GM12873 (cell line): Measurements from ENCODE around the gene DOCK7.

Source experiments
- TF ChIP-seq, protein P1 (sequence below): IDR thresholded peaks from 2 replicates; pipeline ENCODE4 v1.5.1; 2012; ENCODE audit warnings: low read depth, mild to moderate bottlenecking, moderate library complexity, low read length, control low read depth; ENCODE audit not compliant: insufficient read depth; ENCODE audit errors: missing control alignments

Gene DOCK7

DNA sequence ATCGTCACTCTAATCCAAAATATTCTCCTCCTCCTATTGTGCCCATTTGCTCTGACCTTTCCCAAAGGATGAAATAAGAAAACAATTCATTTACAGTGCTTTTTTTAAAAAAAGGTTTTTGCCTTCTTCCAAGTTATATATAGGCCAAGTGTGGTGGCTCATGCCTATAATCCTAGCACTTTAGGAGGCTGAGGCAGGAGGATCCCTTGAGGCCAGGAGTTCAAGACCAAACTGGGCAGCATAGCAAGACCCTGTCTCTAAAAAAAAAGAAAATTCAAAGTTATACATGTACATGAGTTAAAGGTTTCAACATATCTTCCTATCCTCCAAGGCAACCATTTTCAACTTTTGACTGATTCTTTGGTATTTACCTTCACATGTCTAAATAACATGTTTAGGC, 261.4 kb downstream of the DOCK7 start:
- TF ChIP-seq, protein P1, sequence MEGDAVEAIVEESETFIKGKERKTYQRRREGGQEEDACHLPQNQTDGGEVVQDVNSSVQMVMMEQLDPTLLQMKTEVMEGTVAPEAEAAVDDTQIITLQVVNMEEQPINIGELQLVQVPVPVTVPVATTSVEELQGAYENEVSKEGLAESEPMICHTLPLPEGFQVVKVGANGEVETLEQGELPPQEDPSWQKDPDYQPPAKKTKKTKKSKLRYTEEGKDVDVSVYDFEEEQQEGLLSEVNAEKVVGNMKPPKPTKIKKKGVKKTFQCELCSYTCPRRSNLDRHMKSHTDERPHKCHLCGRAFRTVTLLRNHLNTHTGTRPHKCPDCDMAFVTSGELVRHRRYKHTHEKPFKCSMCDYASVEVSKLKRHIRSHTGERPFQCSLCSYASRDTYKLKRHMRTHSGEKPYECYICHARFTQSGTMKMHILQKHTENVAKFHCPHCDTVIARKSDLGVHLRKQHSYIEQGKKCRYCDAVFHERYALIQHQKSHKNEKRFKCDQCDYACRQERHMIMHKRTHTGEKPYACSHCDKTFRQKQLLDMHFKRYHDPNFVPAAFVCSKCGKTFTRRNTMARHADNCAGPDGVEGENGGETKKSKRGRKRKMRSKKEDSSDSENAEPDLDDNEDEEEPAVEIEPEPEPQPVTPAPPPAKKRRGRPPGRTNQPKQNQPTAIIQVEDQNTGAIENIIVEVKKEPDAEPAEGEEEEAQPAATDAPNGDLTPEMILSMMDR: no peak

DNA sequence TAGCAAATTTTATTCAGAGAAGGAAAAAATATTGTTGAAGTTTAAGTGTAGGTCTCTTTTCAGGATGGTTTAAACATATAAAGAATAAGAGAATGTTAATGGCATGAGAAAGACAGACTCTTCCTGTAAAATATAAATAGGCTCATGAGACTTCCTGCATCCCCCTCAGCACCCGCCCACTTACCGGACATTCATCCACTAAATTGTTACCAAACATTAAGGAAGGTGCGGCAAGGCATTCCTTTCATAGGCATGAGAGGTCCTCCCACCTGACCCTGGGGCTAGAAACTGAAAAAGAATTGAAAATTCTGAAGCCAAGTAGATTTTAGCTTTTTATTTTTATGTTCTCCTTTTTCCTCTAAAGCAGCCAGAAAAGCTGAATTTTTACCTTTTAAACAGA, 261.9 kb downstream of the DOCK7 start:
- TF ChIP-seq, protein P1: no peak

DNA sequence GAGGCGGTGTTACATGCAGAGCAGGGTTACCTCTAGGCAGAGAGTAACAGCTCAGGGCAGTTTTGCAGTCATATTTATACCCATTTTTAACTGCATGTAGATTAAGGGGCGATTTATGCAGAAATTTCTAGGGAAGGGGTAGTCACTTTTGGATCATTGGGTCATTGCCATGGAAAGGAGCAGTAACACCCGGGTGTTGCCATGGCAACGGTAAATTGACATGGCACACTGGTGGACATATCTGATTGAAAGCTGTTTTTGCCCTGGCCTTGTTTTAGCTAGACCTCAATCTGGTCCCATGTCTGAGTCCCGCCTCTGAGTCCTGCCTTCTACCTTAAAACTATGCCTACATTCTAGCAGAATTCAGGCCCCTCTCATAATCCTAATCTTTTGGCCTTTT, 263.1 kb downstream of the DOCK7 start:
- TF ChIP-seq, protein P1: no peak

DNA sequence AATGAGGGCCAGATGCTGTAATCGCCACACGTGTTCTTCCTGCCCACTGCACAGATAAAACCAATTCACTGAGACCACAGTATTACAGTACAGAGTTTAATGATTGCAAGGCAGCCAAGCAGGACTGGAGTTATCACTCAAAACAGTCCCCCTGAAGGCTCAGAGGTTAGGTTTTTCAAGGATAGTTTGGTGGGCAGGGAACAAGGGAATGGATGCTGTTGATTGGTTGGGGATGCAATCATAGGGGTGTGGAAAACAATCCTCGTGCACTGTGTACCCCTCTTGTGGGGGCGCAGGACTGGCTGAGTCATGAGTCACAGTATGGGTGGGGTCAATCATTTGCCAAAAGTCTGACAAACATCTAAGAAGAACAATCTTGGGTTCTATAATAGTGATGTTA, 263.8 kb downstream of the DOCK7 start:
- TF ChIP-seq, protein P1: no peak

DNA sequence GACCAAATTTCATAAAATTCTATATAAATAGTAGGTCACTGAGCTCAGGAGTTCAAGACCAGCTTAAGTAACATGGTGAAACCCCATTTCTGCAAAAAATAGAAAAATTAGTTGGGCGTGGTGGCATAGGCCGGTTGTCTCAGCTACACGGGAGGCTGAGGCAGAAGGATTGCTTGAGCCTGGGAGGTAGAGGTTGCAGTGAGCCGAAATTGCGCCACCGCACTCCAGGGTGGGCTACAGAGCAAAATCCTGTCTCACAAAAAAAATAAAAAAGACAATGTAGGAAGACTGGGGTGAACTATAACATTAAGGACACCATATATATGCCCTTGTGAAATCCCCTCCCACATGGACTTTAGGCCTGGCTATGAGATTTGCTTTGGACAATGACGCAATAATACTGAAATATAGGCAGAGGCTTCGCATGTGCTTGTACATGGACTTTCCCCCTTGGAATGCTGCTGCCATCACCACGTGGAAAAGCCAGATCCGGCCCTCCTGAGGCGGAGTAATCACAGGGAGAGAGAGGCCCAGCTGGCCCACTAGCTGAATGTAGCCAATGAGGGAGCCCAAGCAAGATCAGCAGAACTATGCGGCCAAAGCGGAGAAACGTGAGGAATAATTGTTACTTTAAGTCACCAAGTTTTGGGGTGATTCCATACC, 264.5 kb downstream of the DOCK7 start:
- TF ChIP-seq, protein P1: no peak

DNA sequence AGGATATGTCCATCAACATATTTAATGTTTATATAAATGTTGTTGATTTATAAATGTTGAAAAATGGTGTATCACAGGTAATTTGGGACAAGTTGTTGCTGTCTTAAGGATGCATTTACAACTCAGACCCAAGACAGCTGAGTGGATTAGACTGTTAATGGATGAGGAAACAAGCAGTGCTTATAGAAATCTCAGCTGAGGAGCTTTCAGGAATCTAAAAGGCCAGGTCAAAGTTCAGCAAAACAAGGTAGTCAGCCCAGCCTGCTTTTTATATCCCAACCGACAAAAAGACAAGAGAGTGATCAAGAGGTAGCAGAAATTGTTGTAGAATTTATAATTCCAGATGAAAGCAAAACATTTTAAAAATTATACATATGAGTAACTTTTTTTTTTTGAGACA, 268.0 kb downstream of the DOCK7 start:
- TF ChIP-seq, protein P1: no peak

DNA sequence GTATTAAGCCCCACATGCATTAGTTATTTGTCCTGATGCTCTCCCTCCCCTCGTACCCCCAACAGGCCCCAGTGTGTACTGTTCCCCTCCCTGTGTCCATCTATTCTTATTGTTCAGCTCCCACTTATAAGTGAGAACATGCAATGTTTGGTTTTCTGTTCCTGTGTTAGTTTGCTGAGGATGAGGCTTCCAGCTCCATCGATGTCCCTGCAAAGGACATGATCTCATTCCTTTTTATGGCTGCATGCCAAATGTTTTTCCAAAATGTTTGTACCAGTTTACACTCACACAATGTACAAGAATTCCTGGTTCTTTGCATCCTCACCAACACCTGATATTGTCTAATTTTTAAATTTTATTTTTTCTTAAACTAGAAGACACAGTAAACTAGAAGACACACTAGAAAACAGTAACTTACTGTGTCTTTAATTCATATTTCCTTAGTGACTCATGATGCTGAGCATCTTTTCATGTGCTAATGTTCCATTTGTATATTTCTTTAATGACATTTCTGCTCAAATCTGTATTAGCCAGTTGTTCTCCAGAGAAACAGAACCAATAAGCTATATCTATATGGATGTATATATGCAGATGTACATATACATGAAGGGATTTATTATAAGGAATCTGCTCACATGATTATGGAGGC, 270.7 kb downstream of the DOCK7 start:
- TF ChIP-seq, protein P1: no peak
